Loucy (cell line): ENCODE measurements around the gene SCN3B.

Source experiments
- CTCF ChIP-seq: fragments of 200-600 bp; sonication (generic); conservative IDR thresholded peaks from 2 replicates; pipeline ENCODE4 v1.5.1; 2014; ENCODE audit warnings: mild to moderate bottlenecking, antibody characterized with exemption, low read length
- EZH2phosphoT487 ChIP-seq: fragments of 200-600 bp; IDR thresholded peaks from 2 replicates; pipeline ENCODE4 v1.6.1; 2018; ENCODE audit warnings: antibody characterized with exemption, mild to moderate bottlenecking, moderate library complexity, borderline replicate concordance

GRCh38 chr11:123588864-123589262, 65.6 kb downstream of the SCN3B start:
- no peak for TF ChIP-seq CTCF
- TF ChIP-seq EZH2phosphoT487 = no peak
